EH (cell line): ENCODE results near the gene KYNU.
"Not testable (repeated sequence)": the region's sequence is repeated elsewhere in the genome, so short reads cannot be mapped to it uniquely, and the experiment has no call there.

Experiments used
- DNase-seq: peaks from one replicate; pipeline ENCODE4 v3.0.0-alpha.2; 2015; ENCODE audit warnings: low read depth

KYNU gene

GRCh38 chr2:143015656-143016055 is 138.2 kb downstream of the KYNU start:
- no peak for DNase-seq

- no peak for DNase-seq
Measured at GRCh38 chr2:143026411-143027054, 149.1 kb downstream of the KYNU start.

- no peak for DNase-seq
Measured at GRCh38 chr2:143029141-143029540, 151.7 kb downstream of the KYNU start.

- no peak for DNase-seq
Measured at GRCh38 chr2:143030127-143030526, 152.7 kb downstream of the KYNU start.

- DNase-seq: peak; percentile 85
Measured at GRCh38 chr2:143034292-143035074, 157.0 kb downstream of the KYNU start.

- DNase-seq: no peak
Measured at GRCh38 chr2:143051465-143051864, 174.0 kb downstream of the KYNU start.

GRCh38 chr2:143053437-143053836 is 176.0 kb downstream of the KYNU start:
- DNase-seq: not testable (repeated sequence)

- no peak for DNase-seq
Measured at GRCh38 chr2:143056550-143056949, 179.1 kb downstream of the KYNU start.

GRCh38 chr2:143058851-143059250 is 181.4 kb downstream of the KYNU start:
- no peak for DNase-seq

GRCh38 chr2:143063612-143064200 is 186.2 kb downstream of the KYNU start:
- no peak for DNase-seq

- DNase-seq: no peak
Measured at GRCh38 chr2:143068094-143068493, 190.6 kb downstream of the KYNU start.

- no peak for DNase-seq
Measured at GRCh38 chr2:143068509-143068908, 191.0 kb downstream of the KYNU start.

GRCh38 chr2:143070704-143071103 is 193.2 kb downstream of the KYNU start:
- no peak for DNase-seq

GRCh38 chr2:143071185-143071876 is 193.9 kb downstream of the KYNU start:
- DNase-seq: no peak

GRCh38 chr2:143074913-143075312 is 197.4 kb downstream of the KYNU start:
- not testable (repeated sequence) for DNase-seq

GRCh38 chr2:143075711-143076110 is 198.2 kb downstream of the KYNU start:
- no peak for DNase-seq

- no peak for DNase-seq
Measured at GRCh38 chr2:143078104-143078503, 200.6 kb downstream of the KYNU start.

- no peak for DNase-seq
Measured at GRCh38 chr2:143081616-143082015, 204.2 kb downstream of the KYNU start.

GRCh38 chr2:143083636-143084035 is 206.2 kb downstream of the KYNU start:
- DNase-seq: peak; percentile 73

GRCh38 chr2:143084462-143084861 is 207.0 kb downstream of the KYNU start:
- no peak for DNase-seq

GRCh38 chr2:143085125-143085784 is 207.8 kb downstream of the KYNU start:
- no peak for DNase-seq

GRCh38 chr2:143087033-143087432 is 209.6 kb downstream of the KYNU start:
- DNase-seq: no peak
